Stimulated activated CD8-positive, alpha-beta memory T cell treated with anti-CD3 and anti-CD28 coated beads, Interleukin-7, amount 100 ng/mL, for 48 hours (primary cell): Measurements from ENCODE around the gene MYH10.

ENCODE experiments used
- DNase-seq, 2 donors: peaks; one replicate each; pipeline ENCODE4 v3.0.0-alpha.2; 2020; ENCODE audit warnings: low read depth in 1 of 2; ENCODE audit errors: extremely low read depth in 1 of 2

The MYH10 gene

DNA sequence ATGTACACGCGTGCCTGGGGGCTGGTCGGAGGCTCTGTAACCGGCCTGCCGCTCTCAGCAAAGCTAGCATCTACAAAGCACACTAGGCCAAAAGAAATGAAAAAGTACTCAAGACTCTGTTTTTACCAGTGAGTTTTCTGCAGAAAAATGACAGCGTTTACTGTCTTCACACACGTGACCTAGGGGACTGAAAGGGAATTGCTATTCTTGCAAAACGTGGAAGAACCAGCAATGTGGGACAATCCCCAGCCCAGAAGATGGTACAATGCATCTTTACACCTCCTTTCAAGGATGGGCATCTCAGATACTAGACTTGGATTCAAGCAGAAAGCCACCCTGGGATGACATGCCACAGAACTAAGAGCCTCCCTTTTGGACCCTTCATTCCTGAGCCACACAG, 153.4 kb downstream of the MYH10 start:
- DNase-seq = no peak

DNA sequence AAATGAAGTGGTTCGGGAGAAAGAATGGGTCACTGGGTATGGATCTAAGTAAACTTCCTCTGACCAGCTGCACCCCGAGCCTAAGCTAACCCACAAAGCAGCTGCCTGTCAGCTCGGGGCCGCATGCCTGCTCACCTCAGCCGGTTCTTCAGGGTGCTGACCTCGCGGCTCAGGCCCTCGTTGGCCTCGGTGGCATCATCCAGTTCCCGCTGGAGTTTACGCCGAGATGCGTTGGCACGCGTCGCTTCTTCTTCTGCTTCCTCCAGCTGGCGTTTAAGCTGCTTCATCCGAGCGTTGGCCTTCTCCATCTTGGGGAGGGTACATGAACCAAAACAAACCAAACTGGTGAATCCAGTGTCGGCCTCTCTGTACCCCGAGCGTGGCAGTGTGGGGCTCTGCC, 153.8 kb downstream of the MYH10 start:
- no peak for DNase-seq

DNA sequence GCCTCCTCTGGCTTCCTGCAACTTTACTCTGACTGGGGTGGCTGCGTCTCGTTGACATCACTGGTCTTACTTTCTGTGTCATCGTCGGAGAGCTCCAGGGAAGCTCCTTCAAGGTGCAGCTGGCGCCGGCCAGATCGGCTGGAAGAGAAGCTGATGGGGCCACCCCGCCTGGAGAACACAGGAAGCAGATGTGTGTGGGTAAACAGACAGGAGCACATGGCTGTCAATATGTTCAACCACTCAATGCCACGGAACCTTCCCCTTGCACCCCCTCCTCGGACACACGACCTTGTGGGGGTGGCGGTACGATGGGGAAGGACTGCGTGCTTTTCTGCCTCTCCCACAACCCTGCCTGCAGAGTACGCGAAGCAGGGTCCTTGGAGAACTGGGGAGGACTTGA, 154.7 kb downstream of the MYH10 start:
- DNase-seq = no peak

DNA sequence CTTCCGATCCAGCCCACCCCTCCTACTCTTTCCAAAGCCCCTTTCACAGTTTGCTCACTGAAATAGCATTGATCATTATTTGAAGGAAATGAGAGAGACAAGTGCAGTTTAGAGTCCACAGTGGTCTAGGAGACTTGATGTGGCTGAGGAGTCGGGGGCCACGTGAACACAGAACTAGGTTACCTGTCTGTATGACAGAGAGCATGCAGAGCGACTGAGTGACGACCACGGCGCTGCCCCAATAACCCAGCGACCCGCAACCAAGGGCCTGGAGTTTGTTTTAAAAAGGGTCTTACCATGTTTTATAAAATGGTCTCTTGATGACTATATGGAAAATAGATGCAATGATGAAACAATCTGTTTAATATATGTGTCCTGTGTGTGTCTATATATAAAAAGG, 155.3 kb downstream of the MYH10 start:
- no peak for DNase-seq

DNA sequence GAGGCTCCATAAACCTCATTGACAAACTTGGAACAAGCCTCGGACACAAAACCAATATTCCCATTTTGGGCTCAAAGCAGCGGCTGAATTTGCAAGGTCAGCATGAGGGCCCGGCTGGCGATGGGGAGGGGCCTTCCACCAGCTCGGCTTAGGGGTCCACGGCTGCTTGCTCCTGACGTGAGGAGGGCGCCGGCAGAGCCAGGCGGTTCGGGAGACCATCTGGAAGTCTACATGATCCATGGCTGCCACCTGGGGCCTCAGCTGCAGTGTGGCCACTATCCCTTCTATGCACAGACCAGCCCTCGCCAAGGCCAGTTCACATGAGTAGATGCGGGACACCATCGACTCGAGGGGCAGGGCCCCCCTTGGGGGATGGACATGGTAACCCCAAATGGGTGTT, 155.7 kb downstream of the MYH10 start:
- no peak for DNase-seq

DNA sequence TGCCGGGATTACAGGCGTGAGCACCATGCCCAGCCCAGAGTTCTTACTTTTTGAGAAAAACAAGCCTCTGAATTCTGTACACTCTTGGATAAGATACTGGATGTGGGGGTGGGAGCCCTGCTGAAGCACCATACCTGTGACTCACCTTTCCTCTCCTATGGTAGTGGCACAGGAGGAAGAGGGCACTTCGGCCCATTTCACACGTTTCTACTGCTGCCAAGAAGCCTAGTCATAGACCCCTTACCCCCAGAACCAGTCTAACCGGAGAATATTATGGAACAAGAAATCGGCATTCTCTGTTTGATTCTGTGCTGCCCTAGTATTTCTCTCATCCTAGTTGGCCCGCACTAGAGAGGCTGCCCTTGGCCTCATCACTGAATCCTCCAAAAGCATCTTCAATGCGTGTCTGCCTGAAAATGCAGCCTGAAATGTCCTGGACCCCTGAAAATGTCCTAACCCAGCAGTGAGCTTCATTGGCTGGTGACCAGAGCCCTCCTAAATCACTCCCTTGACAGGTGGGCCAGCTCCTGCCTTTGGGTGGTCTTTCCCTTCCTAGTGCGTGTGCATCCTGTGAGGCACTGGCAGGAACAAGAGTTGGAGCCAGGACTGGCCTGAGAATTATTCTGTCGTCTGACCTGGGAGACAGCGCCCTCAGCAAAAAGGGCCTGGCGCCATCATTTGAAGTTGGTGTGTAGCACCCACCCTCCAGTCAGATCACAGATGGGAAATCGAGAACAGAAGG, 156.9 kb downstream of the MYH10 start:
- no peak for DNase-seq

DNA sequence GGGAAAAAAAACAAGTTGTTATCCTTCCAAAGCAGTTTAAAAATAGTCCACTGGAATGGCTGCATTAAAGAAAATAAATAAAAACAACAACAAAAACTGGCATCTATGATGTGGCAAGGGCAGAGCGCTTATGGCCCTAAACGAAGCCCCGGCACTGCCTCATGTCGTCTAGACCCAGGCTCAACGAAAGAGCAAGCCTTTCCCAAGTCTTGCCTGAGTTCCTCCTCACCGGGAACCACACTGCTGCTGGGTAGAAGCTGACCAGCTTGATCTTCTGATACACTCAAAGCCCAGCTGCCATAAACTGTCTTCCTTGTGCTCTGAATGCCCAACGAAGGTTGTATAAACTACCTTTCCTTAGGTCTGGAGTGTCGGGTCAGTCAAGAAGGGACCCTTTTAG, 157.9 kb downstream of the MYH10 start:
- no peak for DNase-seq

DNA sequence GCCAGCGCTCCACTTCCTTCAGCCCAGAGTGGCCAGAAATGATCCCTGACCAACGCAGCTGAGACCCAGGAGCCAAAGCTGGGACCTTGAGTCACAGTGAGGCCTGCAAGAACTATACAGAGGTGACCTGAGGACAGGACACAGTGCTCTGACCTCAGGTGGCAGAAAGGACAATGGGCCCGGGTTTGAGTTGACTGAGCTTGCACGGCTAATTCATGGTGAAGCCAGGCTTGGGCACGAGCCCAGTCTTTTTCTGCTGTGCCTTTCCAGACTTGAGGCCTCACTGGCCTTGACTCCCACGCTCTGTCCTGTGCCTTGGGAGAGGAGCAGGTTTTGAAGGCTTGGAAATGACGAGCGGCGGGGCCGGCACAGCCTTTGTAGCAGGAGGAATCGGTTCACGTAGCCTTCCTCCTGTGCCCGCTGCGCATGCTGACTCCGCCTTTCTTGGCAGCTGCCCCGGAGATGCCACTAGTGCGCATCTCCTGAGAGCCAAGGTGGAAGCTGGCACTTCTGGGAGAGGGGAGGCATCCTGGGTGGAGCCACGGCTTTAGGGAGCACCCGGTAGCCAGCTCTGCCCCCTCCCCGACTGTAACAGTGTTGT, 160.0 kb downstream of the MYH10 start:
- no peak for DNase-seq

DNA sequence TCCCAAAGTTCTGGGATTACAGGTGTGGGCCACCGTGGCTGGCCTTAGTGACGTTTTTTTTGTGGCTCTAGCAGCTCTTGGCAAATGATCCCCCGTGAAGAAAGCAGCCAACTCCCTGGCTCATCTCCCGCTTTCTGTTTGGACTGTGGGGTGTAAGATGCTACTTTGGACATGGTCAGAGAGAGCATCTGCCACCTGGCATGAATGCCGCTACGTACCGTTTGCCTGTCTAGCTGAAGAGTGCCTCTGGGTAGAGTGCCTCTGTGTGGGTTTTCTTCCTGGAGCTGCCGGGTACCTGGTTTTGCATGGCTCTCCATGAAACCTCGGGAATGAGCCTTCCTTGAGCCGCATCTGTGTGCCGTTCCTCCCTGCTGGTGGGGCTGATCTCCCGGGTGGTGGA, 160.6 kb downstream of the MYH10 start:
- no peak for DNase-seq

DNA sequence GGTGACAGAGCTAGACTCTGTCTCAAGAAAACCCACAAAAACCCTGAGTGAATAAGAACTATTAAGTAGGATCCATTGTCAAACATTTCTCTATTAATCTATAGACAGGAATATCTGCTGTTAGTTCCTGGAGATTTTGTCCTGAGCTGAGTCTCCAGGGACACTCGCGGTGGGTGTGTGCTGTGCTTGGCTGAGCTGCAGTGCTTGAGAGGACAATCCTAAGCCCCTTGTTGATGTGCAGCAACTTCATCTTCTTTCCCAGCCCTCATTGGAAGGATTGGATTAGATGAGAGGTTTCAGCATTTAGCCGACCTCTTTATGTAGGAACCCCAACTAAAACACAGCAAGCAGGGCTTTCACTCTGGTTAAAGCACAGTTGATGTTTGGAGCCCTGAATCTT, 161.5 kb downstream of the MYH10 start:
- no peak for DNase-seq

DNA sequence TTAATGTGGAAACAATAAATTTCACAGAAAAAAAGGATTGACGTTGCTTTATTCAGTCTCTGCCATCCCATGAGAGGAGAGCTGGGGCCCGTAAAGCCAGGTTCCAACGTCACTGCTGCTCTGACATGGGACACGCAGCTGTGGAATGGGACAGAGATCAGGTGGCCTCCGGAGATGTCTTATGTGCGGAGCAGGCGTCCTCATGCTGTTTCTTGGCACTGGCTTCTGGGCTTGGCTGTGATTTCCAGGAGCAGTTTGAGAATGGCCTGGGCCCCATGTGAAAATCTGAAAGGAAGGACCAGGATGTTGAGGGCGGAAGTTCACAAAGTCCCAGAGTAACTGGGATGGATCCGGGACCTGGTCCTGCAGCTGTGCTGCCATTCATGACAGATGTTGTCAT, 162.4 kb downstream of the MYH10 start:
- DNase-seq = no peak

DNA sequence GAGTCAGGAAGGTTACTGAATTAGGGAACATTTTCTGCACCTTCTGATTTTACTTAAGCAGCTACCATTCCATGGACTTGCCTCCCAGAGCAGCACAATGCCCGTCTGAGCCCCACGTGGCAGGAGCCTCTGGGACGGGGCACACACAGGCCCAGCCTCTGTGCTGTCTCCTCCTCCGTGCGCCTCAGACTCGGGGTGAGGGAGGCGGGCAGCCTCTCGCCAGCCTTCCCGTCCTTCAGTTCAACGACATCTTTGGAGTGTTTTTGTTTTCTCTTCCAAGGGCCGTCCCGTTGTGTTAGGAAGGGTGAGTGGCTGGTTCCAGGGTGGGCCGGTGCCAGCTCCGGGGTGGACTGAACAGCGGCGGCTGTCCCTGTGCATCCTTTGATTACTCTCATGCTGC, 163.0 kb downstream of the MYH10 start:
- DNase-seq = no peak

DNA sequence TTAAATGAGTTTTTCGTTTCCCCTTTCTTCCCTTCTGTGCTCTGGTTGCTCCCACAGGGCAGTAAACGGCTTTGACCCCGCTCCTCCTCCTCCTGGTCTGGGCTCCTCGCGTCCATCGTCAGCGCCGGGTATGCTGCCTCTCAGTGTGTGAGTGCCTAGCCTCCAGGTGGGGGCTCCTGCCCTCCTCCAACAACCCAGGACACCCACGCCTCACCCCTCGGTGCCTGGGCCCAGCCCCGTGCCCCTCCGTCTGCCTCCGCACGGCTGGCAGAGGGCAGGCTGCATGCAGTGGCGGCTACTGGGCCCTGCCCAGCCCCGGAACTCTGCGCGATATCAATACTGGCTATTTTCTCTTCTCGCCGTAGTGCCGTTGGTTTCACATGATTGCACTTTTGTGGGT, 163.7 kb downstream of the MYH10 start:
- DNase-seq = no peak

DNA sequence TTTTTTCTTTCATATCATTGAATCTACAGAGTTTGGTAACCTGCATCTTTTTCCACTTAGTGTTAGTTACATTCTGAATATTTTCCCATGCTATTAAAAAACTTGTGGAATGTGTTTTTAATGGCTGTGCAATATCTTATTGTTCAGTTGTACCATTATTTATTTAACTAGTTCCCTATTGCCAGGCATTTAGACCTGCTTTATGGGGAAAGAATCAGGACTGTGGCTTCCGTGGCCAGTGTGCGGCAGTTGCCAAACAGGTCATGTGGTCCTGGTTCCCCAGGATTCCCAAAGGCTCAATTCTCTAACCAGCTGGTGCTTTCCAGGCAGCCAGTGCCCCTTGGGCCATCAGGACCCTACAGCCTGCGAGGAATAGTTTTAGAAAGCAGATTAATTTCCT, 164.1 kb downstream of the MYH10 start:
- DNase-seq = no peak

DNA sequence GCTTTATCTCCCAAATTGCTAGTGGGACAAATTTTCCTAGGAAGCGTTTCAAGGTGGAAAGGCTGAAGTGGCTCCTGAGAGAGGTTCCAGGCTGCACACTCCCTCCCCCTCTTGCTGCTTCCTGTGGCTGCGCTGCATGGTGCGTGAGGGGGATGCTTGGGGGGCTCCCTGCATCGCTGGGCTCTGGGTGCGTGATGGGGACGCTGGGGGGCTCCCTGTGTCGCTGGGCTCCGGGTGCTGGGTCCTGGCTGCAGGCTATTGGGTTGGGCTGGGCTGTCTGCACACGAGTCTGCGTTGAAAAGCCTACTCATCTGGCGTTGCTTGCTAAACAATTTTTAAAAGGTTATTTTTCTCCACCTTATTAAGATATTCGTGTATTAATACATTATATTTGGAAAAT, 164.8 kb downstream of the MYH10 start:
- no peak for DNase-seq

DNA sequence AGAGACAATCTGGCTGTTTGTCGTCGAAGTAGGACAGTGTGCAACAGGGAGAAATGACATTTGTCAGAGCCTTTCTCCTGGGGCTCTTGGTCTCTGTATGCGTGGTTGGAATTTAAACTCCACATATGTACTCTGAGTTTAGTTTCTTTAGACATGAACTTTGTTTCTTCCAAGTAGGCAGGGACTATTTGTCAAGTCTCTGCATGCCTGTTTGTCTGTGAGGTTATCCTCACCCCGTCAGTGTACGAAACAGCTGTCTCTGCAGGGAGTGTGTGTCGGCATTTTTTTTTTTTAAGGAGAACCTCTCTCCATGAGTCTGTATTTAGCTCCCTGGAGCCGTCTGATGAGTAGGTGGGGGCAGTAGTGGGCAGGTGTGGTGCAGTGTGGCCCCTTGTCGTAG, 165.2 kb downstream of the MYH10 start:
- no peak for DNase-seq

DNA sequence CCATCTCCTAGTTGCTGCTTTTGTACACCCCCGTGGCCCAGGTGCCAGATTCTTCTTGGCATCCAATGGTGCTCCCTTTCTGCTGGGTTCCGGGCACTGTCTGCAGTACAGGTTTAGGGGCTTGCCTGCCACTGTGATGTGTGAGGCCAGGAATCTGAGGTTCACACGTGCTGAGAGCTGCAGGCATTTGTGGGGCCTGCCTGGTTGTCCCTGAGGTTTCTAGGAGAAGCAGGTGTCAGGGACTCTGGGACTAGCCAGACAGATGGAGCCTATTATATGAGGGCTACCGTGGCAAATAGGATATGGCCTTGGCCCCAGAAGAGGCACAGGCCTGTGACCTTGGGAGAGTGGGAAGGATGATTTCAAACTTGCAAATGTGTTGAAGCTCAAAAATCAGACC, 165.6 kb downstream of the MYH10 start:
- DNase-seq = no peak

DNA sequence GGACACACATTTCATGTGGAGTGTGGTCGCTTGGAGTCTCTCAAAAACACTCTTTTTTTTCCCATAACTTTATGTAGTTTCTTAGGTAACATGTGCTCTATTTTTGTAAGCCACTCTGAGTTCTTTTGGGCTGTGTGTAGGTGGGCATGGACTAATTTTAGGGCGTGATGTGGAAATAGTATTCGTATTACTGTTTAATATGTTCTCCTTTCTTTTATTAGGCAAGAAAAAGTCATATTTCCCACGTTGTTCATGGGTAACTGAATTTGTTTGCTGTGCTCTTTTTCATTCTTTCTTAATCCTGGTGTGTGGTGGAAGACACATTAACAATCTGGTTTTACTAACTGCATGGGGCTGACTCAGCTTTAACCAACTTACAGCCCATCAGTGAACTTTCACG, 167.4 kb downstream of the MYH10 start:
- DNase-seq = no peak

DNA sequence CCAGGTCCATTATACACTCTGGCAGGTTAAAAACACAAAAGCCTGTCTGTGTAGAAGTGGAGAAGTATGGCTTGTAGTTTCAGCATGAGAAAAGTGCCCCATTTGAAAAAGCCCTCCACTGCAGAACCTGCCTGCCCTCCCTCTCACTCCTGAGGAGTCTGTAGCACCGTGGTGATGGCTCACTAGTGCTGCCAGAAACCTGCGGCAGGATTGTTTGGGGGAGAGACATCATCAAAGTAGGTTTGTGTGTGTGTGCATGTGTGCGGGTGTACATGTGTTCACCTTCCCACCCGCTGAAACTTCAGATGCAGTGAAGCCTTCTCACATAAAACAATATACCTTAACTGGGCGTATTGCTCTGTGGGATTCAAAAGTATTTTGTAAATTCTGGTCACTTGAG, 168.0 kb downstream of the MYH10 start:
- DNase-seq = no peak

DNA sequence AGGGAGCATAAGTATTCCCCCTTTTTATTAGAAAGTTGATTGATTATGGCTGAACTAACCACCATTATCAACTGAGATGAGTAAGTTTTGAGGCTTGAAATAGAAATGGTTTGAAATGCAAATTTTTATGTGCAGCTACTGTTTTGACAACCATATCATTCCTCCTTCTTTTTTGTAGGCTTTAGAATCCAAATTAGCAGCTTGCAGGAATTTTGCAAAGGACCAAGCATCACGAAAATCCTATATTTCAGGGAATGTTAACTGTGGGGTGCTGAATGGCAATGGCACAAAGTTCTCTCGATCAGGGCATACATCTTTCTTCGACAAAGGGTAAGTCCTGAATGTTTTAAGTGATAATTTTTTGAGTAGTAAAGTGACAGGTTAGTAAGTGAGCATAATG, 170.7 kb downstream of the MYH10 start:
- no peak for DNase-seq

DNA sequence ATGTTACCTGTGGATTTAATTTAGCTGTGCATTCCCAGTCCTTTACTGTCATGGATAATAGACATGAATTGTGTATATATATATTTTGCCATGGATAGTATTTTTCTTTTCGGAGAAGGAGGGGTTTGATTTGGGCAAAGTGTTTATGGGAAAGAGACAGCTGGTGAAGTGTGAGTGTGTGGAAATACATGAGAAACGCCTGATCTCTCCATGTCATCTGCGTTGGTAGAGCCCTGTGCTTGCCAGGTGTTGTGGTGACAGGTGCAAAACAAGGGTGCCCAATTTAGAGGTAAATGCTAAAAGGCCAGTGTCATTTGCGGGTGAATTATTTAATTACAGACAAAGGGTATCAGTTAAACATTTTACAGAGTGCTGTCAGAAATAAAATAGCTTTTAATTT, 171.4 kb downstream of the MYH10 start:
- no peak for DNase-seq

DNA sequence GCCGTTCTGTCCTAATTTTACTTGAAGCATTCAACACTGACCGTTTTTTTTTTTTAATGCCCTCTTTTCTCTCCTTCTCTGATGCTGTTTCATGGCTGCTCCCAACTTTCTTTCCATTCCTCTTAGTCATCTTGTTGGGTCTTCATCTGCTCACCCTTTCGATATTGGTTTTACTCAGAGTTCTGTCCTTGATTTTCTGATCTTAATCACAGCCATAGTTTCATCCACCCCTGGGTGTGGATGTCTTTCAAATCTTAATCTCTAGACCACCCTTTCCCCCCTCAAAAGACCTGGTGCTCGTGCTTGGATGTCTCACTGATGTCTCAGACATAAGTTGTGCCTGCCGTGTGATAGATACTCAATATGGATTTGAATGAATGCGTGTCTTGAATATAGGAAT, 172.4 kb downstream of the MYH10 start:
- no peak for DNase-seq

DNA sequence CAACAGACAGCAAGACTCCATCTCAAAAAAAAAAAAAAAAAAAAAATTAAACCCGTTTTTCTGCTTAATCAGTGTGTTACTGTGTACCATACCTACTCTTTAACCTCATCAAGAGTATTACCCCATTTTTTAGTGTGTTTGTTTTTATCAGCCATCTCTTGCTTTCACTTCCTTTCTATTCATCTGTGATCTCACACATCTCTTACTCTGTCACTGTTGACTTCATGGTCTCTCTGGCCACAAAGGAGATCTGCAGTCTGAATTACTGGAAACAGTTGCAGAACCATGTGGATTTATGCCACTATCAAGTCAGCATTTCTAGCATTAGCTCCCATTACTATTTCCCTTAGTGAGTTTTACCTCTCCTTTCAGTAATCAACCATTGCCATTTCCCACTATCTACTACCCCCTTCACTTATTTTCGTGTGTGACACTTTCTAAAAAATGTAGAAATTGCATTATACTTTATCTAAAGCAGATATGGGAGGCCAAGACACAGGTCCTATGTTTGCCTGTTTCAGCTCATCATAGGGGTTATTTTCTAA, 174.8 kb downstream of the MYH10 start:
- DNase-seq = no peak
